ENCODE measurements around the gene SEMA6B.

The SEMA6B gene

DNA sequence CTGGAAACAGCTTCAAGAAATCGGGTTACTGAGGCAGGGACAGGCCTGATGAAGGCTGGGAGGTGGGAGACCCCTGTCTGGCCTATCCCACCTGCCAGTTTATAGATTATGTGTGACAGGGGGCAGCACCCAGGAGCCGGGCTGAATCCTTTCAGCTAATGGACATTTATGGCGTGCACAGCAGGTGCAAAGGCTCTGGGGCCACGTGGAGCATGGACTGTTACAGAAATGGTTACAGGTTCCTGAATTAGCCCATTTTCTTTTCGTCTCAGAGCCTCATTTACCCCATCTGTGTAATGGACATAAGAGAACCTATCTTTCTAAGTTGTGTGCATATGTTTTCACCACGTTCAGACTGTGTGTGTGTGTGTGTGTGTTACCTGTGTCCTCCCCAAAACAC, 45.4 kb upstream of the SEMA6B start:
- Histone ChIP-seq H3K9ac (ENCODE audit: low read length) (no peak overlapping the region), H3K4me2 (ENCODE audit: low read depth, low read length, poor library complexity, severe bottlenecking) (no peak overlapping the region), H3K9me2 (replicated peaks; ENCODE audit: insufficient read depth, low read length) (no peaks in the 10 kb centered on the region), H3K4me3 (ENCODE audit: insufficient read depth, low read length, poor library complexity, severe bottlenecking) (no peak overlapping the region), H2AFZ (ENCODE audit: low read depth, low read length, severe bottlenecking) (no peak overlapping the region), H3K9me3 (ENCODE audit: insufficient read depth, low read length) (no peaks in the 10 kb centered on the region), H3K36me3 (ENCODE audit: low read length) (no peaks in the 10 kb centered on the region), H3K79me2 (ENCODE audit: insufficient read depth, low read length) (no peaks in the 10 kb centered on the region), H4K20me1 (ENCODE audit: low read depth, low read length) (no peaks in the 10 kb centered on the region), H3K27me3 (ENCODE audit: low read length) (no peaks in the 10 kb centered on the region), H3K27ac (ENCODE audit: low read depth, low read length) (no peak overlapping the region), H3F3A (ENCODE audit: insufficient read depth) (no peaks in the 10 kb centered on the region)
- TF ChIP-seq CTCF (IDR thresholded peaks at IDR 0.05; ENCODE audit: insufficient read depth, low read length, poor library complexity, severe bottlenecking): no peak
- TF ChIP-seq EZH2phosphoT487 (conservative IDR thresholded peaks at IDR 0.05; ENCODE audit: low read length): no peak

DNA sequence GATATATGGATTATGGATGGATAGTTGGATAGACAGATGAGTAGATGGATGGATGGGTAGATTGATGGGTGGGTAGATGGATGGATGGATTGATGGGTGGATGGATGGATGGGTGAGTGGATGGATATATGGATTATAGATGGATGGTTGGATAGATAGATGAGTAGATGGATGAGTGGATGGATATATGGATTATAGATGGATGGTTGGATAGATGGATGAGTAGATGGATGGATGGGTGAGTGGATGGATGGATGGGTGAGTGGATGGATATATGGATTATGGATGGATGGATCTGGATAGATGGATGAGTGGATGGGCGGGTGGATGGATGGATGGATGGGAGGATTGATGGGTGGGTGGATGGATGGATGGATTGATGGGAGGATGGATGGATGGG, 43.4 kb upstream of the SEMA6B start:
- H3K9me2 ChIP-seq (replicated peaks; ENCODE audit: insufficient read depth, low read length): no peaks in the 10 kb centered on the region
- no peaks in the 10 kb centered on the region for H3K36me3 ChIP-seq (ENCODE audit: low read length)
- H3K9me3 ChIP-seq (ENCODE audit: insufficient read depth, low read length): no peaks in the 10 kb centered on the region
- no peak overlapping the region for H2AFZ ChIP-seq (ENCODE audit: low read depth, low read length, severe bottlenecking)
- H3K27me3 ChIP-seq (ENCODE audit: low read length): no peaks in the 10 kb centered on the region
- no peak overlapping the region for H3K9ac ChIP-seq (ENCODE audit: low read length)
- no peak overlapping the region for H3K4me3 ChIP-seq (ENCODE audit: insufficient read depth, low read length, poor library complexity, severe bottlenecking)
- H3F3A ChIP-seq (ENCODE audit: insufficient read depth): no peaks in the 10 kb centered on the region
- no peak overlapping the region for H3K4me2 ChIP-seq (ENCODE audit: low read depth, low read length, poor library complexity, severe bottlenecking)
- TF ChIP-seq CTCF (IDR thresholded peaks at IDR 0.05; ENCODE audit: insufficient read depth, low read length, poor library complexity, severe bottlenecking): no peak
- no peak for TF ChIP-seq EZH2phosphoT487 (conservative IDR thresholded peaks at IDR 0.05; ENCODE audit: low read length)
- H4K20me1 ChIP-seq (ENCODE audit: low read depth, low read length): no peaks in the 10 kb centered on the region
- no peaks in the 10 kb centered on the region for H3K79me2 ChIP-seq (ENCODE audit: insufficient read depth, low read length)
- no peak overlapping the region for H3K27ac ChIP-seq (ENCODE audit: low read depth, low read length)

DNA sequence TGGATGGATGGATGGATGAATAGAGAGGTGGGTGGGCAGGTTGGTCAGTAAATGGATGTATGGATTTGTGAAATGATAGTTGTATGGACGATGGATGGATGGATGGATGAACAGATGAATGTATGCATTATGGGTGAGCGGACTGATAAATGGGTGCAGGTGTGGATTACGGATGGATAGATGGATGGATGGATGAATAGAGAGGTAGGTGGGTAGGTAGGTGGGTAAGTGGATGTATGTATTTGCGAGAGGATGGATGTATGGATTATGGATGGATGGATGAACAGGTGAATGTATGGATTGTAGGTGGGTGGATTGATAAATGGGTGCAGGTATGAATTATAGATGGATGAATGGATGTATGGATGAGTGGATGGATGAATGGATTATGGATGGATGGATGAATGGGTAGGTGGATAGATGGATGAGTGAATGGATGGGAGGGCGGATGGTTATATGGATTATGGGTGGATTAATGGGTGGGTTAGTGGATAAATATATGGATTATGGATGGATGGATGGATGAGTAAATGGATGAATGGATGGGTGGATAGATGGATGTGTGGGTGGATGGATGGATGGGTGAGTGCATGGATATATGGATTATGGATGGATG, 42.8 kb upstream of the SEMA6B start:
- no peaks in the 10 kb centered on the region for H3K27me3 ChIP-seq (ENCODE audit: low read length)

More for the DNA sequence above, 42.8 kb upstream of the SEMA6B start:
- Histone ChIP-seq H2AFZ (ENCODE audit: low read depth, low read length, severe bottlenecking) (no peak overlapping the region), H3K9me3 (ENCODE audit: insufficient read depth, low read length) (no peaks in the 10 kb centered on the region), H4K20me1 (ENCODE audit: low read depth, low read length) (no peaks in the 10 kb centered on the region), H3K36me3 (ENCODE audit: low read length) (no peaks in the 10 kb centered on the region), H3K9me2 (replicated peaks; ENCODE audit: insufficient read depth, low read length) (no peaks in the 10 kb centered on the region), H3K9ac (ENCODE audit: low read length) (no peak overlapping the region), H3K4me2 (ENCODE audit: low read depth, low read length, poor library complexity, severe bottlenecking) (no peak overlapping the region), H3K27ac (ENCODE audit: low read depth, low read length) (no peak overlapping the region), H3F3A (ENCODE audit: insufficient read depth) (no peaks in the 10 kb centered on the region), H3K4me3 (ENCODE audit: insufficient read depth, low read length, poor library complexity, severe bottlenecking) (no peak overlapping the region), H3K79me2 (ENCODE audit: insufficient read depth, low read length) (no peaks in the 10 kb centered on the region)
- TF ChIP-seq CTCF (IDR thresholded peaks at IDR 0.05; ENCODE audit: insufficient read depth, low read length, poor library complexity, severe bottlenecking) (no peak), EZH2phosphoT487 (conservative IDR thresholded peaks at IDR 0.05; ENCODE audit: low read length) (no peak)
